ENCODE measurements around the gene ULBP1. TPM values are rescaled to one million over a fixed set of nuclear protein-coding genes. Genes with fewer than 3 reads are reported as not detected.
"Not testable (repeated sequence)": the region's sequence is repeated elsewhere in the genome, so short reads cannot be mapped to it uniquely, and the experiment has no call there.

Gene ULBP1
- total RNA-seq, 2 experiments from 2014 or later: 1.8 to 2.2 TPM

DNA sequence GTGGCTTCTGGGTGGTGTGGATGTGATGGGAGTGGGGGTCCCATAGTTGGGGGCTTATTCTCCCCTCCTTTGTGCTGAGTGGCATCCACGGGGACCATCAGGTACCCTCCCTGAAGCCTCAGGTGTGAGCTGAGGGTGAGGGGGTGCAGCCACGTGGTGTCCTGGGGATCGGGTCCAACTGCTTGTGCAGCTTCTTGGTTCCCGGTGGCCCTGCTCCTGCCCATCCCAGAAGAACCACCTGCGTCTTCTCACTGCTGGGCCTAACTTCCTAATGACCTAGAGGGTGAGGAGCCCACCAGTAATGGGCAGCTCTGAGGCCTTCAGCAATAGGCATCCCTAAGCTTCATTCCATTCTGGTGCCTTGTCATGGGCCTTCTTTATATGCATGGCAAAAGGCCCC lies 20.4 kb upstream of the ULBP1 start:
- Mint-ChIP-seq H3K27me3 (peaks cover 38% of the 10 kb centered on the region), H3K4me1 (ENCODE audit: low read depth) (peaks cover 34% of the 10 kb centered on the region)
- H3K36me3 Mint-ChIP-seq, POLR2A ChIA-PET, H3K27ac Mint-ChIP-seq, H3K4me3 Mint-ChIP-seq, H3K9me3 Mint-ChIP-seq, DNase-seq, CTCF ChIA-PET: not testable (repeated sequence)
- intact Hi-C loops (cut with micrococcal nuclease): loop anchor here (5.0 kb wide), 1 partner anchor 454 kb away; no protein-coding TSS in a partner anchor

DNA sequence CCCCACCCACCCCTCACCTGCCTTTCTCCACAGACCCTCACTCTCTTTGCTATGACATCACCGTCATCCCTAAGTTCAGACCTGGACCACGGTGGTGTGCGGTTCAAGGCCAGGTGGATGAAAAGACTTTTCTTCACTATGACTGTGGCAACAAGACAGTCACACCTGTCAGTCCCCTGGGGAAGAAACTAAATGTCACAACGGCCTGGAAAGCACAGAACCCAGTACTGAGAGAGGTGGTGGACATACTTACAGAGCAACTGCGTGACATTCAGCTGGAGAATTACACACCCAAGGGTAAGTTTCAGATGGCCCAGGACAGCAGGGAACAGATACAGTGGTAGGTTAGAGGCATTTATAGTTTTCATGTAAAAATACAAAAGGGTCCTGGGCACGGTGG lies 18.5 kb upstream of the ULBP1 start:
- H3K27ac Mint-ChIP-seq; H3K4me3 Mint-ChIP-seq; CTCF ChIA-PET; POLR2A ChIA-PET; DNase-seq; H3K9me3 Mint-ChIP-seq; intact Hi-C loops (cut with micrococcal nuclease); H3K36me3 Mint-ChIP-seq: not testable (repeated sequence)
- H3K4me1 Mint-ChIP-seq (ENCODE audit: low read depth): peaks cover 15% of the 10 kb centered on the region
- H3K27me3 Mint-ChIP-seq: peaks cover 29% of the 10 kb centered on the region

DNA sequence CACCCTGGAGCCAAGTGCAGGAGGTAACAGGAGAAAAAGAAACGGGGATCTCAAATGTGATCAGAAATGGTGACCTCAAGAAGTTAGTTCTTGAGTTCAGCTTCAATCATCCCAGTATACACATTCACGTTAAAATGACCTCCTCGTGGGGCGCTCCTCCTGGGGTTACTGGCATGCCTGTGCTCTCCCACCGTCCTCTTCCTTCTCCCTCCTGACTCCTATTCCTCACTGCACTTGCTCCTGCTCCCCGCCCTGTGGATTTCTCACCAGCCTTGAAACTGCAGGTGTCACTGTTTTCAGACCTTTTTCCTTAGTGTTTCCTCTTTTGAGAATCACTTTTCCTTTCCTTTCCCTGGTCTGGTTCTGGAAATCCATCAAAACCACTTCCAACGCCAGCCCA lies 17.1 kb upstream of the ULBP1 start:
- H3K27ac Mint-ChIP-seq; intact Hi-C loops (cut with micrococcal nuclease); CTCF ChIA-PET; H3K9me3 Mint-ChIP-seq; H3K36me3 Mint-ChIP-seq; H3K4me3 Mint-ChIP-seq; H3K4me1 Mint-ChIP-seq (ENCODE audit: low read depth); POLR2A ChIA-PET; DNase-seq: not testable (repeated sequence)
- peaks cover 33% of the 10 kb centered on the region for H3K27me3 Mint-ChIP-seq

DNA sequence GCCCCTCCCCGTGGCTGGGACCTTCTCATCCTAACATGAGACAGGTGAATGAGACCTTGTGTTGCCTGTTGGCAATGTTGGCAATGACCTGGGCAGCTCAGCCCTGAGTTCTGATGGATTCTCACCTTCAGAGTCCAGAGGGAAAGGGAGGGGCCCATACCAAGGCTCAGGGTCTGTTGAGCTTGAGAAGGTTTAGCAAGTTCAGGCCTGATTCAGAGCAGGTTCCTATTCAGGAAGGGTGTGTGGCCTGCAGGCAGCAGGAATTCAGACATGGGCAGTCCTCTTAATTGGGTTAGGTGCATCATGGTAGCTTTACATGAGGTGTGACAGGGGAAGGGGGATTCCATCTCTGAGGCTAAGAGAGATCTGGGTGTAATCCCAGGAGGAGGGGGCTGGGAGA lies 16.2 kb upstream of the ULBP1 start:
- H3K27ac Mint-ChIP-seq; H3K4me3 Mint-ChIP-seq; intact Hi-C loops (cut with micrococcal nuclease); POLR2A ChIA-PET; H3K36me3 Mint-ChIP-seq; H3K9me3 Mint-ChIP-seq; DNase-seq; CTCF ChIA-PET; H3K4me1 Mint-ChIP-seq (ENCODE audit: low read depth): not testable (repeated sequence)
- H3K27me3 Mint-ChIP-seq: peaks cover 39% of the 10 kb centered on the region

DNA sequence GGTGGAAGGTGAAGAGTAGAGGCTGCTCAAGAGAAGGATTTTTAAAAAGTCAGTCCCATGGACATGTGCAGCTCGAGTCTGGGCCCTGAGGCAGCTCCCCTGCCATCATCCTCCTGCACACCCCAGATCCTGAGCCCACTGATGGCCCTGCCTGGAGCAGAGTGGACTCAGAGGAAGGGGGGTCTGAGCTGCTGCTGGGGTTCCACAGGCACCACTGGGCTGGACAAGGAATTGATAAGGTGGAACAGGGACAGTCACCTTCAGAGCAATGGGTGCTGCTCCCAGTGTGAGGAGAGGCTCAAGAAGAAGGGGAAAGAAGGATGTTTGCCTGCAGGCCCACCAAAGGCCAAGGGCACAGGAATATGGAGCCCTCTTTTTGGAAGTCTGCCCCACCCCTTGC lies 15.7 kb upstream of the ULBP1 start:
- no peak for DNase-seq
- ChIA-PET POLR2A (no interaction called here), CTCF (interaction anchor here (1.3 kb wide), 1 partner anchor 69 kb away, joined by 4 read pairs; no protein-coding TSS in a partner anchor)
- Mint-ChIP-seq H3K27me3 (peaks cover 39% of the 10 kb centered on the region), H3K4me3 (no peak overlapping the region), H3K4me1 (ENCODE audit: low read depth) (no peaks in the 10 kb centered on the region), H3K36me3 (no peaks in the 10 kb centered on the region), H3K9me3 (no peaks in the 10 kb centered on the region), H3K27ac (no peak overlapping the region)
- intact Hi-C loops (cut with micrococcal nuclease): no loop called here

DNA sequence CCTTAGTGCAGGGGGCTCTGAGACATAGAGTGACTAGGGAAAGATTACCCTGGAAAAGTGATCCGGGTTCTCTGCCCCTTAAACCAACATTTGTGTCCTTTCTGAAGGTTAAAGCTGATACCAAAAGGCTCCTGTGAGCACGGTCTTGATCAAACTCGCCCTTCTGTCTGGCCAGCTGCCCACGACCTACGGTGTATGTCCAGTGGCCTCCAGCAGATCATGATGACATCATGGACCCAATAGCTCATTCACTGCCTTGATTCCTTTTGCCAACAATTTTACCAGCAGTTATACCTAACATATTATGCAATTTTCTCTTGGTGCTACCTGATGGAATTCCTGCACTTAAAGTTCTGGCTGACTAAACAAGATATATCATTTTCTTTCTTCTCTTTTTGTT lies 15.1 kb upstream of the ULBP1 start:
- no peak overlapping the region for H3K4me3 Mint-ChIP-seq
- H3K36me3 Mint-ChIP-seq: no peaks in the 10 kb centered on the region
- peaks cover 3% of the 10 kb centered on the region for H3K4me1 Mint-ChIP-seq (ENCODE audit: low read depth)
- H3K27ac Mint-ChIP-seq: no peak overlapping the region
- H3K27me3 Mint-ChIP-seq: peaks cover 45% of the 10 kb centered on the region
- intact Hi-C loops (cut with micrococcal nuclease): no loop called here
- no peaks in the 10 kb centered on the region for H3K9me3 Mint-ChIP-seq
- POLR2A ChIA-PET: no interaction called here
- CTCF ChIA-PET: interaction anchor here (1.3 kb wide), 1 partner anchor 68 kb away, joined by 4 read pairs; no protein-coding TSS in a partner anchor
- DNase-seq: no peak

DNA sequence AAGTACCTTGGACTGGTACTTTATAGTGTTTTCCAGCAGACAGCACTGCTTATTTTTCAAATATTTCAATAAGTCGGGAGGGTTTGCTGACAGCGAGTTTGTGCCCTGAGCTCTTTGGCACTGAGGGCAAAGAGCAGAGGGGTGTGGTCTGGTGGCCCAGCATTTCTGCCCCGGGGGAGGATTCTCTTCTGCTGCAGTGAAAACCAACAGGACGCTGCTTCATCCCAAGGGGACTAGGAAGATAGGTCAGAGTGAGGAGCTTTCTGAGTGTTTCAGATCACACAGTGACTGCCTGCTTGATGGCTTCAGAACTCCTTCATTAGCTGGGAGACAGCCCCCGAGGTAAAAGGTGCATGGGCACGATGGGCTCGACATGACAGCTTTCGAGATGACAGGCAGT lies 13.3 kb upstream of the ULBP1 start:
- Mint-ChIP-seq H3K27me3 (peaks cover 52% of the 10 kb centered on the region), H3K9me3 (no peaks in the 10 kb centered on the region), H3K36me3 (no peaks in the 10 kb centered on the region), H3K4me1 (ENCODE audit: low read depth) (peaks cover 7% of the 10 kb centered on the region), H3K4me3 (no peak overlapping the region), H3K27ac (no peak overlapping the region)
- CTCF ChIA-PET: no interaction called here
- DNase-seq: no peak
- POLR2A ChIA-PET: no interaction called here
- intact Hi-C loops (cut with micrococcal nuclease): no loop called here

DNA sequence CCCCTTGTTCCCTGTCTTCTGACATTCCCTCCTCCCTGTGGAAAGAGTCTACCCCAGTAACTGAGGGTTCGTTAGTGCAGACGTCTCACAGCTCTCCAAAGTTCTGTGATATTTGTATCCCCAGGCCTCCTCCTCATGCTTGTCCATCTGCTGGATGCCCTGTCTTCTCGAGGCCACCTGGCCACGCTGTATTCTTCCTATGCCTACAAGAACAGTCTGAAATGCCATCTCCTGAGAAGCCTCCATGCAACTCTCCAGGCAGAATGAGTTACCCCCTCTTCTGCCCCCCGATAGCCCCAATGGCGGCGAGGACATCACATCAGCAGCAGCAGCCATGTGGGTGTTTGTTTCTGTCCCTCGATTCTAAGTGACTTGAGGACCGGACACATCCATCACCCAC lies 12.6 kb upstream of the ULBP1 start:
- POLR2A ChIA-PET: no interaction called here
- no peaks in the 10 kb centered on the region for H3K36me3 Mint-ChIP-seq

DNA sequence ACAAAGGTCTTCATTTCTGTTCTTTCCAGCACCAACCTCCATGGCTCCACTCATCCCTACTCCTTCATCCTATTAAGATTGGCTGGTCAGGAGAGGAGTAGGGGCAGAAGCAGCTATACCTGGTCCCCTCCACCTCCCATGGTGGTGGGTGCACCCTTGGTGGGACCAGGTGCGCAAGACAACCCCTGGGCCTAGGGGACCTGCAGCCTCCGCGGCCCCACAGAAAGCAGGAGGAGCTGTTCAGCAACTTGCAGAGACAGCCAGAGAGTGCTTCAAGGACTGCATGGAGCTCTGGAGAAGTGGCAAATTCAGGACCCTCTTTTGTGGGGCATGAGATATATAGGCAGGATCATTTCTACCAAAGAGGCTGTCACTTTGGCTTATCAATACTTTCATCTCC lies 12.1 kb upstream of the ULBP1 start:
- Mint-ChIP-seq H3K9me3 (no peaks in the 10 kb centered on the region), H3K4me3 (no peak overlapping the region), H3K27ac (no peak overlapping the region), H3K27me3 (peaks cover 61% of the 10 kb centered on the region), H3K36me3 (no peaks in the 10 kb centered on the region), H3K4me1 (ENCODE audit: low read depth) (peaks cover 7% of the 10 kb centered on the region)
- ChIA-PET CTCF (interaction anchor here (0.7 kb wide), 1 partner anchor 116 kb away, joined by 3 read pairs; no protein-coding TSS in a partner anchor), POLR2A (no interaction called here)
- intact Hi-C loops (cut with micrococcal nuclease): no loop called here
- DNase-seq: no peak

More for the DNA sequence above, 12.6 kb upstream of the ULBP1 start:
- no peak for DNase-seq
- intact Hi-C loops (cut with micrococcal nuclease): no loop called here
- CTCF ChIA-PET: no interaction called here
- Mint-ChIP-seq H3K4me3 (no peak overlapping the region), H3K4me1 (ENCODE audit: low read depth) (peaks cover 7% of the 10 kb centered on the region), H3K27me3 (peaks cover 59% of the 10 kb centered on the region), H3K9me3 (no peaks in the 10 kb centered on the region), H3K27ac (no peak overlapping the region)

DNA sequence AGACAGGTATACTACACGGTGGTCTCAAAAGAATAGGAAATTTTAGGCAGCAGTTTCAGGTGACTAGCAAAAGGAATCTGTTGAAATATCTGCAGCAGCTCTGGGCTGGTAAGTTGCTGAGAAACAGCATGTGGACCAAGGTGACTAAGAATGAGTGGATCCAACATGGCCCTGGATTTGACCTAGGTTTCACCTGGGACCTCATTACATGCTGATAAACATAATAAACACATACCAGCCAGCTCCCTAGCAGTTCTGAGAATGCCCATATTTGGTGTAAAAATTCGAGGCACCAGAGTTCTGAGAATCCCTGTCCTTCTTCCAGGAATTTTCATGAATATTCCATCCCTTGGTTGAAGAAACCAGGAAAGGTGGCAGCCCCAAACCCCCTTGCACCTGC lies 10.4 kb upstream of the ULBP1 start:
- CTCF ChIA-PET: interaction anchor here (1.4 to 2.1 kb wide), 2 partner anchors 18 to 63 kb away, joined by 3 to 8 read pairs; no protein-coding TSS in a partner anchor
- H3K4me1 Mint-ChIP-seq (ENCODE audit: low read depth); DNase-seq; H3K9me3 Mint-ChIP-seq; POLR2A ChIA-PET; intact Hi-C loops (cut with micrococcal nuclease); H3K4me3 Mint-ChIP-seq; H3K27ac Mint-ChIP-seq; H3K36me3 Mint-ChIP-seq: not testable (repeated sequence)
- H3K27me3 Mint-ChIP-seq: peaks cover 65% of the 10 kb centered on the region

DNA sequence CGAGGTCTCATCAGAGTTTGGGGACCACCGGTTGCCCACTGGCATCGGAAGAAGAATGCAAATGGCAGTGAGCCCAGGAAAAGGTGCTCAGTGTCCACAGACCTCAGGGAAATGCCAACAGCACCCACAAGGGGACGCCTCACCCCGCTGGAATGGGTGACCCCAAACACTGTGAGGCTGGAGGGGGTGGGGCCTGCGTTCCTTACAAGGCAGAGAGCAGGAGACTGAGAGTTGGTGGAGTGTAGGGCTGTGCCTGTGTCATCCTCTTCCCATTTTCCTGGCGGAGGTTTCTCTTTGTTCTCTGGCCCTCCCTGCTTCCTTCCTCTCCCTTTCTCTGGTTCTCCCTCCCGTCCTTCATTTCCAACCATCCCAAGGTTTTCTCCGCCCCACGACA lies 9.8 kb upstream of the ULBP1 start:
- H3K4me3 Mint-ChIP-seq; H3K27ac Mint-ChIP-seq; H3K9me3 Mint-ChIP-seq; intact Hi-C loops (cut with micrococcal nuclease); DNase-seq; POLR2A ChIA-PET; H3K36me3 Mint-ChIP-seq; H3K4me1 Mint-ChIP-seq (ENCODE audit: low read depth): not testable (repeated sequence)
- peaks cover 68% of the 10 kb centered on the region for H3K27me3 Mint-ChIP-seq
- CTCF ChIA-PET: interaction anchor here (2.1 kb wide), 1 partner anchor 63 kb away, joined by 8 read pairs; no protein-coding TSS in a partner anchor

DNA sequence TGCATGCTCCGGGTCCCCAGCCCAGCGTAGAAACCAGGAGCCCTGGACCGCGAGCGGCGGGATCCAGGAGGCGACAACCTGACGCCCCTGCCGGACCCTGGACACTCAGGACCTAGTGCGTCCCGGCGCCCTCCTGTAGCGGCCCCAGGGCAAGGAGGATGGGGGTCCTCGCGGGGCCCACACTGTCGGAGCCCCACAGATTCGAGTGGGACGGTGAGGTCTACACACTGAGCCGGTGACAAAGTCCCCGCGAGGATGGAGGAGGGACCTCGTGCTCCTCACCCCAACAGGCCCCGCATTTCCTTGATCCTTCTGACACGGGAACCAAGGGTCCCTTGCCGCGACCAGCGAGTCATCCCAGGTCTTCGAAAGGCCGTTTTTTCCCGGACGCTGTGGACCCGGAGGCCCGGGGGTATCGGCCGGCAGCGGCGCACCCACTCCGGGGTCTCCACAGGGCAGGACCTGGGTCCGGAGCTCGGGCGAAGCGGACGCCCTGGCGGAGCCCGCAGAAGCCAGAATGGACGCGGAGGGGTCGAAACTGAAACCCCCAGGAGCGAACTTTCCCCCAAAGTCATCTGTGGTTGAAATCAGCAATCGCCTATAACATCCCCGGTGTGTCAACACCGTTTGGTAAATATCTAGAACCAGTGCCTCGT lies 9.3 kb upstream of the ULBP1 start:
- H3K4me1 Mint-ChIP-seq (ENCODE audit: low read depth); H3K9me3 Mint-ChIP-seq: not testable (repeated sequence)

DNA sequence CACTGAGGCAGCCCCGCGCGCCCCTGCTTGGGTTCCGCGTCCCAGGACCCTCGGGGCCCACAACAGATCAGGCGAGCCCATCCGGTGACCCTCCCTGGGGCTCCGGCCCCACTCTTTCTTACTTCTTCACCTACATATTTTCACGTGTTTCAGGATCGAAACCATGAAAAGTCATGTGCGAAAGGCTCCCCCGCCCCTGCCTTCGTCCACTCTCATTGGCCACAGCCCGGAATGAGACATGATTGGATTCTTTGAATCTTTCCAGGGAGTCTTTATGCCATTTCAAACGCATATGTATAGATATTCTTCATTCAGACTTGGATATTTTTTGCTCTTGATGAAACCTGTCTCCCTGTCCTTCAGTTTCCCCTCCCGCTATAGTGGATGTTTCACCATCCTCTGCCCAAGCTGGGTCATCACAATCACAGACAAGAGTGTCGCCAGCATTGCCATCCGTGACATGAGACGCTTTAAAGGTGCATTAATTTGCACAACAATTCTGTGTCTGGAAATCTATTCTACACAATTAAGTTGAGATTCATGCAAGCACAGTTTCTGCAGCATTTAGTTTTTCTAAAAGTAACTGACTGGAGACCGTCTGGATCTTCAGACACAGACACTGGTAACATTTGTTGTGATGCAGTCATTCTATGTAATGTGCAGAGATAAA lies 8.6 kb upstream of the ULBP1 start:
- H3K4me3 Mint-ChIP-seq; H3K36me3 Mint-ChIP-seq; intact Hi-C loops (cut with micrococcal nuclease); H3K9me3 Mint-ChIP-seq; H3K27ac Mint-ChIP-seq; POLR2A ChIA-PET; CTCF ChIA-PET; DNase-seq: not testable (repeated sequence)
- Mint-ChIP-seq H3K27me3 (peaks cover 71% of the 10 kb centered on the region), H3K4me1 (ENCODE audit: low read depth) (peaks cover 12% of the 10 kb centered on the region)

More for the DNA sequence above, 9.3 kb upstream of the ULBP1 start:
- POLR2A ChIA-PET; CTCF ChIA-PET; intact Hi-C loops (cut with micrococcal nuclease); H3K27ac Mint-ChIP-seq; DNase-seq; H3K36me3 Mint-ChIP-seq; H3K4me3 Mint-ChIP-seq: not testable (repeated sequence)
- peaks cover 71% of the 10 kb centered on the region for H3K27me3 Mint-ChIP-seq
